CD4-positive, alpha-beta T cell treated with Interleukin-10 for 1 hour (primary cell): ENCODE measurements around the gene GALNT17.
"Not testable (repeated sequence)": the region's sequence is repeated elsewhere in the genome, so short reads cannot be mapped to it uniquely, and the experiment has no call there.

ENCODE experiments used
- DNase-seq: peaks from one replicate; pipeline ENCODE4 v3.0.0-alpha.2; 2020

The GALNT17 gene

DNA sequence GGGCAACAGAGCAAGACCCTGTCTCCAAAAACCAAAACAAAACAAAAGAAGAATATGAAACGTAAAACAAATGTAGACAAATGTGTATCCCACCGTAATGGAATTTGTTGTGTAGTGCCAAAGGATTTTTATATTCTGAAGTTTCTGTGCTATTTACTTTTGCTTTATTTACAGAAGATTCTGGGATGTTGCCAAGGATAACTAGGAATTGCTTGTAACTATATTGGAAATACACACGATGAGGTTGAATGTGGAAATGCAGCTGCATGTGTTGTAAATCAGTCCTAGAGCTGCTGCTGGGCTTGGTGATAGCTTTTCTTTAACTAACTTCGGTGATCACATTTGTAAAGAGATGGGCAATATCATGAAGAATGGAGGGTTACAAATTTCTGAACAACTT lies 39.5 kb downstream of the GALNT17 start:
- DNase-seq, result no peak

DNA sequence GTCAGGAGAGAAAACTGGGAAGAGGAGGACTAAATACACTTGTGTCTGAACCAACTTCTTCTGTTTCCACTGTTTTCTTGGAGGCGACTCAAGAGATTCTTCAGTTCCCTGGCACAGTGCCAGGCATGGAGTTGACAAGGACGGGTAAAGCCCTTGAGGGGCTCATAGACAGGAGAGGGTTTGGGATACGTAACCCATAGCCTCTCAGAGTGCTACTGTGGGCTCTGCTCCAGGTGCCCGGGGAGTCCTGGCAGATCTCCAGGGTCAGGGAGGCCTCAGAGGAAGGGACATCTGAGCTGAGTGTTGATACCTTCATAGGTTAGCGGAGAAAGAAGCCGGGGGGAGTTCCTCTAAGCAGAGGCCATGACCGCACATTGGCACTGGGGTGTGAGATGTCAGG lies 42.0 kb downstream of the GALNT17 start:
- no peak for DNase-seq

DNA sequence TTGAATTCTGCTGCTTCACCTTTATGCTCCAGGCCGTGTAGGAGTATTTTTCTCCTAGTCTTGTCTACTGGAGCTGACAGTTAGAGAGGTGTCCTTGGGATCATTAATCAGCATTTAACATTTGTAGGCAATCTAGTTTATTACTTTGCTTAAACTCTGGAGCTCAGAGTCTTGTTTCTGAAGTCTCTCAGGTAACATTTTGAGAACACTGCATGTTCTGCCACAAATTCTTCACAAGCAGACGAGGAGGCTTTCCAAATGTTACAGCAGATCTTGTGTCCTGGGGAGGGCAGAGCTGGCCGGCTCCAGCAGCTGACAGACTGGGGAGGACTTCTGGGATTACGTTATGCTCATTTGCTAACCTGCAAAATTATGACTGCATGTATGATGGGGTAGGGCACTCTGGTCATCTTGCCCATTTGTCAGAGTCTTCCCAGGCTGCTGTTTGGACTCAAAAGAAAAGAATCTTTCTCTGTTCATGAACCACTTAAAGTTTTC lies 50.5 kb downstream of the GALNT17 start:
- DNase-seq, result no peak

DNA sequence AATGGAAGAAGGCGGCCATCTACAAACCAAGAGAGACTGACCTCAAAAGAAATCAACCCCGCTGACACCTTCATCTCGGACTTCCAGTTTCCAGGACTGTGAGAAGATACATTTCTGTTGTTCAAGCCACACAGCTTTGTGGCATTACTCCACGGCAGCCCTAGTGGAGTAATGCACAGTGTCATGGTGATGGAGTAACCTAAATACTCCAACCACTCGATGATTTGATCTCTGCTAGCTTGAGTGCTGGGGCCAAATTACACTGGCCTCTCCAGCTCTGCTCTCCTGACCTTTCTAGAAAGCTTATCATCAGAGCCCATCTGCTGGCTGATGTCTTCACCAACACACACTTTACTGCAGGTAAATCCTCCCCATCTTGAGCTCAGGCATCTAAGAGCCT lies 52.2 kb downstream of the GALNT17 start:
- no peak for DNase-seq

DNA sequence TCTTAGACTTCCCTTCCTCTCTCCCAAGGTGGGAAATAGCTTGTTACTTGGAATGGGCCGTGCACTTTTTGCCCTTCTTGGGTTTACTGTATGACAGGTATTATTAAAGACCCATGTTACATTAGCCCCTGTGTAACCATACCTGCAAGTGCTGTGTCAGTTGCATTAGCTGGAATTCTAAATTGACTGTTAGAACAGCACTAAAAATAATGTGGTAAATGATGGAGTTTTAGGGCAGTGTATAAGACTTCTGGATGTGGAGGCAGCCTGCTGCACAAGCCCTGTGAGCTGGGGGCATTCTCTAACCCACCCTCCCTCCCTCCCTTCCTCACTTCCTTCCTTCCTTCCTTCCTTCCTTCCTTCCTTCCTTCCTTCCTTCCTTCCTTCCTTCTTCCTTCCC lies 52.7 kb downstream of the GALNT17 start:
- DNase-seq, result no peak

DNA sequence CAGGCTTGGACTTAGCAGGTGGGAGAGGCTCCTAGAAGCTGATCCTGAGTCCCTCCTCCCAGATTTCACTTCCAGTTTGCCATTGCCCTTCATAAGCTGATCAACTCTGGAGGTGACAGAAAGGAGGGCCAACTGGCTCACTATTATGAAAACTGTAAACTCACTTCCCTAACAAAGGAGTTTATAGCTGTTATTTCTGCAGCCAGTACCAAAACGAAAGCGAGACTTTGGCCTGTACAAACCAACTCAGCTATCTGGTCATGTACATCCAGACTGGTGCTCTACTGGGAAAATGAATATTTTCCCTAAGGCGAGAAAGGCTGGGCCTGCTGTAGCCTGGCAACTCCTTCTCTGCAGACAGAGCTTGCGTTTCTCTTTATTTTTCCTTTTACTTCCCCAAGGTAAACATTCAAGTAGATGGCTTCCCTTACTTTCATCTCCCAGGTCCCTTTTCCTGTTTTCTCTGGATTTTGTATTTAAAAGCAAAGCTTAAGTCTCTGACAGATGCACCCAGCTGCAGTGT lies 54.7 kb downstream of the GALNT17 start:
- no peak for DNase-seq

DNA sequence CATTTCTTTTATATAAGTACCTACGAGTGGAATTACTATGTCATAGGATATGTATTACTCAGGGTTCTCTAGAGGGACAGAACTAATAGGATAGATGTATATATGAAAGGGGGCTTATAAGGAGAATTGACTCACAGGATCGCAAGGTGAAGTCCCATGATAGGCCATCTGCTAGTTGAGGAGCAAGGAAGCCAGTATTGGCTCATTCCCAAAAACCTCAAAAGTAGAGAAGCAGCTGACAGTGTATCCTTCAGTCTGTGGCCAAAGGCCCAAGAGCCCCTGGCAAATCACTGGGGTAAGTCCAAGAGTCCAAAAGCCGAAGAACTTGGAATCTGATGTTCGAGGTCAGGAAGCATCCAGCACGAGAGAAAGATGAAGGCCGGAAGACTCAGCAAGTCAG lies 59.8 kb downstream of the GALNT17 start:
- DNase-seq, result no peak

DNA sequence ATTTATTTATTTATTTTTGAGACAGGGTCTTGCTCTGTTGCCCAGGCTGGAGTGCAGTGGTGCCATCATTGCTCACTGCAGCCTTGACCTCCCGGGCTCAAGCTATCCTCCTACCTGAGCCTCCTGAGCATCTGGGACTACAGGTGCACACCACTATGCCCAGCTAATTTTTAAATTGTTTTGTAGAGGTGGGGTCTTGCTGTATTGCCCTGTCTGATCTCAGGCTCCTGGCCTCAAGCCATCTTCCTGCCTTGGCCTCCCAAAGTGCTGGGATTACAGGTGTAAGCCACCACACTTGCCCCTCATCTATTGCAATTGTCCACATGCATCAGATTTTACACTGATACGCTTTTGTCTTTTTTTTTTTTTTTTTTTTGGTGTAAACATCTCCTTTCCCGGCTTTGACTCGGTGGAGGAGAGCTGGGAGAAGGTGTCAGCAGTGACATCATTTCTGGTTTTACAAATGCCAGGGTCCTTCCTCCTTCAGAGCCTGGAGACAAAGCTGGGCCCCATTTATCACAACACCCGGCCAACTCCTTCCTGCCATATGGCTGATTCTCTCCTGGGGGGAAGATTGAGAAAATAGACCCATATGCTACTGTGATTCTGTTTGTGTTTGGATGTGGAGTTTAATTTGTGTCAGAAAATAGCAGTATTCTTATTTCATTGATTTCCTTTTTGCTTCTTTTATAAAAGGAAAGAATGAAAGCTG lies 61.3 kb downstream of the GALNT17 start:
- DNase-seq, result no peak

DNA sequence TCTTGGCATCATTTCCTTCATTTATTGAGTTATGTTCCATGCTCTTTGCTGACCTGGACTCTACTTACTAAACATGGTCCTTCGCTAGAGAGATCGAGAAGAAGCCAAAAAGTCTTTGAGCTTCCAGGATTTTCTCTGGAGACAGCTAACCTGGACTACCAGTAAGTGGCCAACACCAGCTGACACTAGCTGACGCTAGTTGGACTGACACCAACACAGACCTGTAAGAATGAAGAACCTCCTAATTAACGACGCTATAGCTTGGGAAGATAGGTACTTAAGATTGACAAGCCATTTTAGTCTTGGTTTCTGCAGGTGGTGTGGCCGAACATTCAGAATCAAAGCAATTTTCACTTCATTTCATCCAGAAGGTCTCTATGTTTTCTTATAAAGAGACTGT lies 66.4 kb downstream of the GALNT17 start:
- DNase-seq, result no peak

DNA sequence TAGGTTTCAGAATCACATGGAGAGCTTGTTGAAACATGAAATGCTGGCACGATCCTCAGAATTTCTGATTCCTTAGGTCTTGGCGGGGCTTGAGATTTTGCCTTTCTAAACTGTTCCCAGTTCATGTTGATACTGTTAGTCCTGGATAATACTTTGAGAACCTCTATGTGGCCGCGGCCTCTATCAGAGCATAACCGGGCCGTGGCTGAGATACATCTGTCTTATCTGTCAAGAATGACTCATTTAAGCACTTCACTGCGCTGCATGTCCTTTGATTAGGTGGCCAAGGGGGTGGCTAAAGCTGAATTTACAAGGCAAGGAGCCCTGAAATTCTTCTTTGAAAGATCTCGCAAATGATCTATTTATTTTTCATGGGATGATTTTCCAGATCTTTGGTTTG lies 66.9 kb downstream of the GALNT17 start:
- DNase-seq, result no peak

DNA sequence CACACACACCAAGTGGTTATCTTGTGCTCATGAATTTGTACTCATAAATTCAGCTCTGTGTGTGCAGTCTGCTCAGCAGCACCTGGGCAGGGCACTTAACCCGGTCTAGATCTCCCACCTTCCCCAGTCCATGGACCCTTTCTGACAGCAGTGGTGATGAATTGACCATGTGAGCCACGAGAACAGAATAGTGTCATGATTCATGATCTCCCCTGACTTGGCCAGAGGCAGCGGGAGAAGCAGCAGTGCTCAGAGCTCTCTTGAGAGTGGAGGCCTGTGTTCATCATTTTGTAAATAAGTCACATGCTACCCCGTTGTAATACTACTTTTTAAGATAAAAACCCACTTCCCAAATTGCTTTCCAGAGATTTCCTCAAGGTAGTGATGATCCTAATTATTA lies 74.2 kb downstream of the GALNT17 start:
- DNase-seq, result no peak

DNA sequence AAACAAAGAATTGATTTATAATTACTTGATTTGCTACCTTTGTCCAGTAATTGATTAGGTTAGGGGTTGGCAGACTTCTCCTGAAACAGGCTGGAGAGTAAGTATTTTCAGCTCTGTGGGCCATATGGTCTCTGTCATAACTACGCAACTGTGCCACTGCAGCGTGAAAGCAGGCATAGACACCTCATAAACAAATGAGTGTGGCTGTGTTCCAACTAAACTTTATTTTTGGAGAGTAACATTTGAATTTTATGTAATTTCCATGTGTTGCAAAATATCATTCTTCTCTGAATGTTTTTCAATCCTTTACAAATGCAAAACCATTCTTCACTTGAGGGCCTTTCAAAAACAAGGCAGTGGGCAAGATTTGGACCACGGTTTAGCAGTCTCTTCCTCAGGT lies 76.9 kb downstream of the GALNT17 start:
- DNase-seq, result no peak

DNA sequence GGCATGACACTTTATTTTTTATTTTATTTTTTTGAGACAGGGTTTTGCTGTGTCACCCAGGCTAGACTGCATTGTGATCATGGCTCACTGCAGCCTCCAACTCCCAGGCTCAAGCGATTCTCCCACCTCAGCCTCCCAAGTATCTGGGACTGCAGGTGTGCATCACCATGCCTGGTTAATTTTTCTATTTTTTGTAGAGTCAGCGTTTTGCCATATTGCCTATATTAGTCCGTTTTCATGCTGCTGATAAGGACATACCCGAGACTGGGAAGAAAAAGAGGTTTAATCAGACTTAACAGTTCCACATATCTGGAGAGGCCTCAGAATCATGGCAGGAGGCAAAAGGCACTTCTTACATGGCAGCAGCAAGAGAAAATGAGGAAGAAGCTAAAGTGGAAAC lies 77.5 kb downstream of the GALNT17 start:
- DNase-seq, result not testable (repeated sequence)

DNA sequence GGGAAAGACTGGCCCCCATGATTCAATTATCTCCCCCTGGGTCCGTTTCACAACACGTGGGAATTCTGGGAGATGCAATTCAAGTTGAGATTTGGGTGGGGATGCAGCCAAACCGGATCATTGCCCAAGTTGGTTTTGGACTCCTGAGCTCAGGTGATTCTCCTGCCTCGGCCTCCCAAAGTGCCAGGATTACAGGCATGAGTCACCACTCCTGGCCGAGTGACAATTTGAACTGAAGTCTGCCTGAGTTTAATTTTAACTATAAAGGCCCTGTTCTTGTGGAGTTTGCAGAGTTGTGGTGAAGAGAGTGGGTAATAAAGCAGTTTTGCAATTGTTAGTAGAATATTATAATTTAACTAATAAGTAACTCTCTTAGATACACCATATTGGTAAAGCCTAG lies 78.3 kb downstream of the GALNT17 start:
- no peak for DNase-seq

DNA sequence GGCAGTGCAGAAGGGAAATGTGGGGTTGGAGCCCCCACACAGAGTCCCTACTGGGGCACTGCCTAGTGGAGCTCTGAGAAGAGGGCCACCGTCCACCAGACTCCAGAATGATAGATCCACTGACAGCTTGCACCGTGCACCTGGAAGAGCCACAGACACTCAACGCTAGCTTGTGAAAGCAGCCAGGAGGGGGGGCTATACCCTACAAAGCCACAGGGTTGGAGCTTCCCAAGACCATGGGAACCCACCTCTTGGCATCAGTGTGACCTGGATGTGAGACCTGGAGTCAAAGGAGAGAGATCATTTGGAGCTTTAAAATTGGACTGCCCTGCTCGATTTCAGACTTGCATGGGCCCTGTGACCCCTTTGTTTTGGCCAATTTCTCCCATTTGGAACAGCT lies 80.5 kb downstream of the GALNT17 start:
- not testable (repeated sequence) for DNase-seq

DNA sequence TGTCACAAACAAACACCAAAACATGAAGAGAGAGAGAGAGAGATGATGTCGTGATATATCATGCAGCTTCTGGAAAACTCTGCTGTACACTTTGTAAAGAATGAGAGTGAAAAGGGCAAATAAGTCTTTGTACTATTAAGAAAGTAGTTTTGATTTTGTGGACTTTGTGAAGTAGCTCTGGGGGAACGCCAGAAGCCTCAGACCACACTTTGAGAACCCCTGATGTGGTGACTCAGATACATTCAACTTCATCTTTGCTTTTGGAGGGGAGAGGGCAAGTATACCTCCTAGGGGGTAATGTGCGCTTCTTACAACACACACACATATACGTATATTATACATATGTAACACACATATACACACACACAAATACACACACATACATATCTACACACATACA lies 84.3 kb downstream of the GALNT17 start:
- DNase-seq, result no peak

DNA sequence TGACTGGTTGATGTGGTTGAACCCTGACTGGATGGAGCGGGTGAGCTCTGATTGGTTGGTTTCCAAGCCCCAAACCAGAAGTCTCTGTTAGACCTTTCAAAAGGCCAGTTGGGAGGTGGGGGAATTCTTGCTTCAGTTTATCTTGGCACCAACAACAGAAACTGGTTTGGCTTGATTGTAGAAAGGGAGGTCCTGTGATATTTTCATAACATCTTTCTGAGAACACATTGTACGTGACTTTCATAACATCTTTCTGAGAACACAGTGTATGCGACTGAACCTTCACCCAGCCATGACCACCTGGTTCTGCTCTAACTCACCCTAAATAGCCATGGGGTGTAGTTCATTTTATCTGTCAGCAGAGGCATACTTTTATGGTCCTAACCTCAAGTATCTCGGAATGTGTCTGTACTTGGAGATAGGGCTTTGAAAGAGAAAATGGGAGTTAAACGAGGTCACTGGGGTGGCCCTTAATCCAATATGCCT lies 88.3 kb downstream of the GALNT17 start:
- DNase-seq, result no peak

DNA sequence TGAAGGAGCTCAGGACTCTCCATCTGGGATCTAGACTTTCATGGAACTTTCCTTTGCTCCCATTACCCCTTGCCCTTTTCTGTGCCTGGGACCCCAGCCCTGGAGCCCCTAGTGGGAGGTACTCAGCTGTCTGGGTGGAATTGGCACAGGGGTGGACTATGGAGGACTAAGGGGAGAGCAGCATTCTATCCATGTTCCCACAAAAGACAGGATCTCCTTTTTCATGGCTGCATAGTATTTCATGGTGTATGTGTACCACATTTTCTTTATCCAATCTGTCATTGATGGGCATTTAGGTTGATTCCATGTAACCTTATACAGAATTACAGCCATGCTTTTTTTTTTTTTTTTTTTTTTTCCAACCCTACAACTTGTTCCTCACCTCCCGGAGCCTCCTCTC lies 89.1 kb downstream of the GALNT17 start:
- DNase-seq, result no peak

DNA sequence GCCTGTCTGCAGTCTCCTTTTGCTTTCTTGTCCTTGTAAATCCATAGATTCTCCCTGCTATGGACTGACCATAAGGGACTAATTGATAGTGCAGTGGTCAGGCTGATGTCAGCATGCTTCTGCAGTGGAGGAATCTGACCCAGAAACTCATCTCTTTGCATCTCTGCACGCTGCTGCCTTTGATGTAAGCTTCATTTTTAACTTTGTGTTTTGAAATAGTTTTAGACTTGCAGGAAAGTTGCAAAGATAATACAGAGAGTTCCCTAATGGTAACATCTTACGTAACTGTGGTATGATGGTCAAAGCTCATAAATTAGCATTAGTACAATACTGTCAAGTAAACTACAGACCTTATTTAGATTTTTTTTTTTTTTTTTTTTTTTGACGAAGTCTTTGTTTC lies 89.6 kb downstream of the GALNT17 start:
- no peak for DNase-seq

DNA sequence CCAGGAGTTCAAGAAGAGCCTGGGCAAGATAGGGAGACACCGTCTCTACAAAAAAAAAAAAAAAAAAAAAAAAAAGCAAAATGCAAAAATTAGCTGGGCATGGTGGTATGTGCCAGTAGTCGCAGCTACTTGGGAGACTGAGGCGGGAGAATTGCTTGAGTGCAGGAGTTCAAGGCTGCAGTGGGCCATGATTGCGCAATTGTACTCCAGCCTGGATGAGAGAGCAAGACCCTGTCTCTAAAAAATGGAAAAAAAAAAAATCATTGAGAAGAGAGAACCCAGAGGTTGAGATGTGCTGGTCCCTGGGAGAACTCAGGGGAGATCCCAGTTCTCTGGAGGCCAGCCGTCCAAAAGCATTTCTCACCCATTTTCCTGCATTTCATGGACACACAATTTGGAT lies 95.2 kb downstream of the GALNT17 start:
- no peak for DNase-seq

DNA sequence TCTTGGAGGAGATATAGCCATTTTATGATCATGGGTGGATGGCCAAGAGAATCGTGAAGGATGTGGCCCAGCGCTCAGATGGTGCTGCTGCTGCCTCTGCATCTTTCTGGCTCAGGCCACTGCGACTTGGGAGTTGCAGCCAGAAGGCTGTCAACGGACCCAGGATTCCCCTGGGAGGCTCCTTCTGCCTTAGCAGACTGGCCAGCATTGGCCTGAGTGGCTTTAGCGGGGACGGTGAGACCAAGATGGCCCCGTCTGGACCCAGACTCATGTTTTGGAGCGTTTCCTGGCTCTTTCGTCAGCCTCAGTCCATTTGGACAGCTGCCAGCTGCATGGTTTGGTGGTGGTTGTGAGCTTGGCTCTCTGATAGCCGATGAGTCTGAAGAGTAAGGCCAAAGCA lies 97.2 kb downstream of the GALNT17 start:
- no peak for DNase-seq

DNA sequence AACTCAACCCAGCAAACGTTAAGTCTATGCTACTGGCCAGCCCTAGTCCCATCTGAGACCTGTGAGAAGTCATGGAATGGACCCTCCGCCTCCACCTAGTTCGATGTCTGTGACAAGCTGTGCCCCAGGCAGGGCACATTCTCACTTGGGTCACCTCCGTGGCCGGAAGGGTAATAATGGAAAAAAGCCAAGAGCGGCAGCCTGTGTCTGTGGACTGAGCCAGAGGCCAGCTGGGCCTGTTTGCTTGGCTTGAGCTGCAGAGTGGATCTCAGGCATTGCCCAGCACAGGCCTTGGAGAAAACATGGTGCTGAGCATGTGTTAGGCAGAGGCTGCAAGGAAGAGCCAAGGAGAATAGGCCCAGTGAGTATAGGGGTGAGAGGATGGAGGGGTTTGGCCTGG lies 97.8 kb downstream of the GALNT17 start:
- DNase-seq, result no peak

DNA sequence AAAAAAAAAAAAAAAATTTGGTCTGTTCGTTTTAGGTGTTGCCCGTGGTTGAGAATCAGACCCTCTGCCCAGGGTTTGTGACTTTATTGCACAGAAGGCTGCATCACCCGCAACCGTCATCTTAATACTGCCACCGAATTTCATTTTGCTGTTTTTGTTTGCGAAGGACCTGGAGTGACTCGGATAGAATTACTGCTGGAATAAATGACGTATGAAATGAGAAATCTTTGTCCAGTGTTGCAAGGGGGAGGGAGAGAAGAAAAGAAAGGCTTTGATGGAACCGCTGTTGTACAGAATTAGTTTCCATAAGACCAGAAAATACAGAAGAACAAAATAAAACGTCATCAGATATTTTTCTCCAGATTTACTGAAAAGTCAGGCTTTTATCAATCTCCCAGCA lies 103.3 kb downstream of the GALNT17 start:
- DNase-seq, result no peak

DNA sequence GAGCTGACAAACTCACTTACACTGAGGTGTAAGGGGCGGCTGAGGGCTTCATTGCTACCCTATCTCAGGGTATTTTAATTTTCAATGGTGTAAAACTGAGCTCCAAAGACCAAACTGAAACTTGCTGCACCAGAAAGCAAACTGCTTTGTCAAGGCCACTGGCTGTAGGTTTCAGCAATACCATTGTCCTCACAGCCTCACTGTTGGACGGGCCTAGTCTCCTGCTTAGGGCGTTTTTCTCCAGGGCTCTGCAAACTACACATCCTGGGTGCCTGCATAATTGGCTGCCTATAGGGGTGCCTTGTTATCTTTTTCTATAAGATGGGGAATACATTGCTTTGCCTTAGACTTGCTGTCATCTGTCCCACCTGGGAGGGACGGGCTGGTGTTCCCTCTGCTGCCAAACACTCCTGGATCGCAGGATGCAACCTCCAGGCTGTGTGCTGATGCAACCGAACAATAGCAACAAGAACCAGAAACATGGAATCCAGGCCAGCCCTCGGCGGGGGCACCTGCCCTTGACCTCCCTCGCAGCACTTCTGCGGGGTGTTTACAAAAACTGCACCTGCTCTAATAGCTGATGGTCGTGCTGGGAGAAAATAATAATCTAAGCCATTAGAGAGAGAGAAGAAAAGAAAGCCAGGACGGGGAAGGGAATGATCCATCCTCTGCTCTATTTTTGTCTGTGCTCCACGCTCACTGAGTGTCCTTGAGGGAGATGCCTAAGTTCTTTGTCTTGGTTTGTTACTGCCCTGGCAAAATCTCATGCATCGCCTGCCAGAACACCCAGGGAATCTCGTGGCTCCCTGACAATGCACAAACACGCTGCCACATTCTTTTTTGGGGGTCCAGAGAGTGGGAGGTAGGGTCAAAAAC lies 104.5 kb downstream of the GALNT17 start:
- DNase-seq, result no peak
